ENCODE results near the gene PPP3CA. TPM values are rescaled to one million over a fixed set of nuclear protein-coding genes. Genes with fewer than 3 reads are reported as not detected.

PPP3CA gene
- total RNA-seq, 2 experiments from 2014 or later, result 12.9 to 13.8 TPM

GRCh38 chr4:101081166-101081565 lies 266.2 kb downstream of the PPP3CA start:
- Mint-ChIP-seq H3K9me3 (no peaks in the 10 kb centered on the region), H3K4me3 (no peak overlapping the region), H3K4me1 (ENCODE audit: low read depth) (no peaks in the 10 kb centered on the region), H3K36me3 (ENCODE audit: low read depth) (peaks cover 81% of the 10 kb centered on the region), H3K27ac (no peak overlapping the region), H3K27me3 (no peaks in the 10 kb centered on the region)
- H3K4me3 ChIP-seq (ENCODE audit: low read length), result no peak overlapping the region
- DNase-seq, result no peak
- POLR2A ChIA-PET, result no interaction called here
- H3K36me3 ChIP-seq (ENCODE audit: insufficient read depth, low read length), result peaks cover 10% of the 10 kb centered on the region
- no peak overlapping the region for H3K27ac ChIP-seq (ENCODE audit: low read depth in 1 of 2, low read length in 2 of 2)
- no peaks in the 10 kb centered on the region for H3K27me3 ChIP-seq (ENCODE audit: control insufficient read depth in 1 of 2, insufficient read depth in 2 of 2, low read length in 2 of 2)
- CTCF ChIA-PET, result no interaction called here
- no peaks in the 10 kb centered on the region for H3K9me3 ChIP-seq (ENCODE audit: control insufficient read depth in 1 of 2, insufficient read depth in 1 of 2, low read length in 2 of 2)
- no peak for ATAC-seq (ENCODE audit: poor library complexity)
- H3K4me1 ChIP-seq (ENCODE audit: insufficient read depth, low read length), result no peaks in the 10 kb centered on the region
- no peak for TF ChIP-seq CTCF (IDR thresholded peaks at IDR 0.05)
- intact Hi-C loops (cut with DNase I, micrococcal nuclease), result no loop called here

- H3K27me3 Mint-ChIP-seq, result no peaks in the 10 kb centered on the region
- H3K27ac ChIP-seq (ENCODE audit: low read depth in 1 of 2, low read length in 2 of 2), result no peak overlapping the region
These were observed 268.4 kb downstream of the PPP3CA start for GRCh38 chr4:101078950-101079349.

GRCh38 chr4:101076032-101076431 lies 271.3 kb downstream of the PPP3CA start:
- DNase-seq (no peak), ATAC-seq (ENCODE audit: poor library complexity) (no peak)
- Histone ChIP-seq H3K4me1 (ENCODE audit: insufficient read depth, low read length) (no peaks in the 10 kb centered on the region), H3K27me3 (ENCODE audit: control insufficient read depth in 1 of 2, insufficient read depth in 2 of 2, low read length in 2 of 2) (no peaks in the 10 kb centered on the region), H3K27ac (ENCODE audit: low read depth in 1 of 2, low read length in 2 of 2) (no peak overlapping the region), H3K4me3 (ENCODE audit: low read length) (no peak overlapping the region), H3K36me3 (ENCODE audit: insufficient read depth, low read length) (peaks cover 10% of the 10 kb centered on the region), H3K9me3 (ENCODE audit: control insufficient read depth in 1 of 2, insufficient read depth in 1 of 2, low read length in 2 of 2) (no peaks in the 10 kb centered on the region)
- Mint-ChIP-seq H3K4me3 (no peak overlapping the region), H3K27ac (no peak overlapping the region), H3K36me3 (ENCODE audit: low read depth) (peaks cover 65% of the 10 kb centered on the region), H3K27me3 (no peaks in the 10 kb centered on the region), H3K9me3 (no peaks in the 10 kb centered on the region), H3K4me1 (ENCODE audit: low read depth) (no peaks in the 10 kb centered on the region)
- ChIA-PET POLR2A (no interaction called here), CTCF (no interaction called here)
- intact Hi-C loops (cut with DNase I, micrococcal nuclease), result no loop called here
- no peak for TF ChIP-seq CTCF (IDR thresholded peaks at IDR 0.05)

More at GRCh38 chr4:101078950-101079349, 268.4 kb downstream of the PPP3CA start:
- H3K9me3 ChIP-seq (ENCODE audit: control insufficient read depth in 1 of 2, insufficient read depth in 1 of 2, low read length in 2 of 2), result no peaks in the 10 kb centered on the region
- no peaks in the 10 kb centered on the region for H3K9me3 Mint-ChIP-seq
- H3K4me3 Mint-ChIP-seq, result no peak overlapping the region
- ChIA-PET POLR2A (no interaction called here), CTCF (no interaction called here)
- H3K4me3 ChIP-seq (ENCODE audit: low read length), result no peak overlapping the region
- no peaks in the 10 kb centered on the region for H3K4me1 Mint-ChIP-seq (ENCODE audit: low read depth)
- ATAC-seq (ENCODE audit: poor library complexity) (no peak), DNase-seq (no peak)
- no peaks in the 10 kb centered on the region for H3K27me3 ChIP-seq (ENCODE audit: control insufficient read depth in 1 of 2, insufficient read depth in 2 of 2, low read length in 2 of 2)
- intact Hi-C loops (cut with DNase I, micrococcal nuclease), result no loop called here
- H3K36me3 ChIP-seq (ENCODE audit: insufficient read depth, low read length), result peaks cover 17% of the 10 kb centered on the region
- H3K27ac Mint-ChIP-seq, result no peak overlapping the region
- no peaks in the 10 kb centered on the region for H3K4me1 ChIP-seq (ENCODE audit: insufficient read depth, low read length)
- TF ChIP-seq CTCF (IDR thresholded peaks at IDR 0.05), result no peak
- peaks cover 71% of the 10 kb centered on the region for H3K36me3 Mint-ChIP-seq (ENCODE audit: low read depth)

Data from CD4-positive, alpha-beta T cell (primary cell).